ENCODE measurements around the gene ATG16L2.

The ATG16L2 gene

GRCh38 chr11:72833083-72833733 lies 19.0 kb downstream of the ATG16L2 start:
- no peak for TF ChIP-seq CTCF (conservative IDR thresholded peaks at IDR 0.05; ENCODE audit: low read depth, low read length)
- DNase-seq (ENCODE audit: low read depth), result no peak
- no peak overlapping the region for H3K4me3 ChIP-seq (ENCODE audit: low read length)

- H3K4me3 ChIP-seq (ENCODE audit: low read length), result no peak overlapping the region
- DNase-seq (ENCODE audit: low read depth), result no peak
- TF ChIP-seq CTCF (conservative IDR thresholded peaks at IDR 0.05; ENCODE audit: low read depth, low read length), result no peak
Observed at GRCh38 chr11:72833811-72834493, 19.7 kb downstream of the ATG16L2 start.

- DNase-seq (ENCODE audit: low read depth), result no peak
- no peak for TF ChIP-seq CTCF (conservative IDR thresholded peaks at IDR 0.05; ENCODE audit: low read depth, low read length)
- H3K4me3 ChIP-seq (ENCODE audit: low read length), result no peak overlapping the region
Observed at GRCh38 chr11:72834905-72835304, 20.7 kb downstream of the ATG16L2 start.

- no peak for DNase-seq (ENCODE audit: low read depth)
- no peak for TF ChIP-seq CTCF (conservative IDR thresholded peaks at IDR 0.05; ENCODE audit: low read depth, low read length)
- no peak overlapping the region for H3K4me3 ChIP-seq (ENCODE audit: low read length)
Observed at GRCh38 chr11:72836111-72836510, 21.9 kb downstream of the ATG16L2 start.

GRCh38 chr11:72838691-72839305 lies 24.6 kb downstream of the ATG16L2 start:
- no peak for TF ChIP-seq CTCF (conservative IDR thresholded peaks at IDR 0.05; ENCODE audit: low read depth, low read length)
- H3K4me3 ChIP-seq (ENCODE audit: low read length), result no peak overlapping the region
- no peak for DNase-seq (ENCODE audit: low read depth)

GRCh38 chr11:72840780-72841179 lies 26.6 kb downstream of the ATG16L2 start:
- DNase-seq (ENCODE audit: low read depth), result peak; percentile 93

More at GRCh38 chr11:72840780-72841179, 26.6 kb downstream of the ATG16L2 start:
- no peak overlapping the region for H3K4me3 ChIP-seq (ENCODE audit: low read length)
- TF ChIP-seq CTCF (conservative IDR thresholded peaks at IDR 0.05; ENCODE audit: low read depth, low read length), result no peak

Data from retinal pigment epithelial cell (primary cell).